Lower leg skin (tissue), 4 donors: Measurements from ENCODE around the gene COL9A3. TPM values are rescaled to one million over a fixed set of nuclear protein-coding genes. Genes with fewer than 3 reads are reported as not detected.

Experiments used
- DNase-seq, 2 donors: peaks; one replicate each; pipeline ENCODE4 v3.0.0-alpha.2; 2019; ENCODE audit warnings: low spot score in 2 of 2
- H3K4me3 ChIP-seq: fragments of 200-600 bp; sonication (generic); 2 replicates; pipeline ENCODE4 v1.5.1; 2017; ENCODE audit warnings: mild to moderate bottlenecking, low read depth; ENCODE audit not compliant: poor library complexity, severe bottlenecking
- POLR2A ChIP-seq, 2 donors: fragments of 450-650 bp; IDR thresholded peaks; one replicate each; pipeline ENCODE4 v1.6.1; 2016 to 2017; ENCODE audit warnings: antibody characterized with exemption in 2 of 2, mild to moderate bottlenecking in 1 of 2, moderate library complexity in 1 of 2
- WGBS, 2 donors: methylation state at CpG; one replicate each; pipeline ENCODE4 v1.1.5; 2018; 5-methylcytosine and 5-hydroxymethylcytosine counted together
- intact Hi-C: fragments of 100-400 bp; cut with DNase I; formaldehyde crosslinking; loops from one replicate; pipeline ENCODE4 v1.15.0; 2023; ENCODE audit warnings: low total_unique reads
- total RNA-seq, 4 donors: library from RNA; depleted of rRNA; stranded (reverse); fragments of >200 nt; gene quantifications; one replicate each; pipeline ENCODE4 v1.1.0, GENCODE V29; 2016
- TF ChIP-seq, protein P1 (sequence below), 3 donors: fragments of 450-650 bp; IDR thresholded peaks; one replicate each; pipeline ENCODE4 v1.5.1; 2016; ENCODE audit warnings: antibody characterized with exemption in 3 of 3, mild to moderate bottlenecking in 3 of 3, moderate library complexity in 2 of 3

The COL9A3 gene
- total RNA-seq, 4 donors from 2014 or later, result 5.6 to 14.1 (median 10.8) TPM

DNA sequence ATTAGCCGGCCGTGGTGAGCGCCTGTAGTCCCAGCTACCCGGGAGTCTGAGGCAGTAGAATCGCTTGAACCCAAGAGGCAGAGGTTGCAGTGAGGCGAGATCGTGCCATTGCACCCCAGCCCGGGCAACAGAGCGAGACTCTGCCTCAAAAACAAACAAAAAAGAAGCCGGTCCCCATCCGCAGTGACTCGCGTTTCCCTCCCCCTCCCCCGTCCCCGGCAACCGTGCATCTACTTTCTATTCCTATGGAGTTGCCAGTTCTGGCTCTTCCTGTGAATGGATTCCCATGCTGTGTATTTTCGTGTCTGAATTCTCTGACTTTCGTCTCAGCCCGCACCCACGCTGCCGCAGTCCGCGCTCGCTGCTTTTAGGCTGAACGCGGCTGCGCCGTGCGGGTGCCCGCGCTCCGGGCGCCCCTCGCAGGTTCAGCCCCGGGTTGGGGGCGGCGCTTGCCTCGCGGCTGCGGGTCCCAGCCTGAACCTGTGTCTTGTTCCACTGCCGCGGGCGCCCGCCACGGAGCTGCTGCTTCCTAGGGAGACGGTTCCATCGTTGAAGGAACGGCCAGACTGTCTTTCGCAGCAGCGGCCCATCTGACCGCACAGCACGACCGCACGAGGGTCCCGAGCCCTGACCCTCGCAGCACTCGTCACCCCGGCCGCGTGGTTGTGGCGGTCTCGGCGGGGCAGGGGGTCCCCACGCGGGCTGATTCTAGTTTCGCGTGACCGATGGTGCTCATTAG, 21.7 kb upstream of the COL9A3 start:
- 1% methylated on average over 58 to 59 of the region's 68 CpGs for WGBS, 2 donors
- DNase-seq, result peak in 1 of 2 donors; percentile 94
- no peak for TF ChIP-seq POLR2A (IDR thresholded peaks at IDR 0.05)
- TF ChIP-seq, protein P1, sequence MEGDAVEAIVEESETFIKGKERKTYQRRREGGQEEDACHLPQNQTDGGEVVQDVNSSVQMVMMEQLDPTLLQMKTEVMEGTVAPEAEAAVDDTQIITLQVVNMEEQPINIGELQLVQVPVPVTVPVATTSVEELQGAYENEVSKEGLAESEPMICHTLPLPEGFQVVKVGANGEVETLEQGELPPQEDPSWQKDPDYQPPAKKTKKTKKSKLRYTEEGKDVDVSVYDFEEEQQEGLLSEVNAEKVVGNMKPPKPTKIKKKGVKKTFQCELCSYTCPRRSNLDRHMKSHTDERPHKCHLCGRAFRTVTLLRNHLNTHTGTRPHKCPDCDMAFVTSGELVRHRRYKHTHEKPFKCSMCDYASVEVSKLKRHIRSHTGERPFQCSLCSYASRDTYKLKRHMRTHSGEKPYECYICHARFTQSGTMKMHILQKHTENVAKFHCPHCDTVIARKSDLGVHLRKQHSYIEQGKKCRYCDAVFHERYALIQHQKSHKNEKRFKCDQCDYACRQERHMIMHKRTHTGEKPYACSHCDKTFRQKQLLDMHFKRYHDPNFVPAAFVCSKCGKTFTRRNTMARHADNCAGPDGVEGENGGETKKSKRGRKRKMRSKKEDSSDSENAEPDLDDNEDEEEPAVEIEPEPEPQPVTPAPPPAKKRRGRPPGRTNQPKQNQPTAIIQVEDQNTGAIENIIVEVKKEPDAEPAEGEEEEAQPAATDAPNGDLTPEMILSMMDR (IDR thresholded peaks at IDR 0.05), result no peak
- H3K4me3 ChIP-seq, result peak overlapping the region; percentile 35
- intact Hi-C loops, result no loop called here

DNA sequence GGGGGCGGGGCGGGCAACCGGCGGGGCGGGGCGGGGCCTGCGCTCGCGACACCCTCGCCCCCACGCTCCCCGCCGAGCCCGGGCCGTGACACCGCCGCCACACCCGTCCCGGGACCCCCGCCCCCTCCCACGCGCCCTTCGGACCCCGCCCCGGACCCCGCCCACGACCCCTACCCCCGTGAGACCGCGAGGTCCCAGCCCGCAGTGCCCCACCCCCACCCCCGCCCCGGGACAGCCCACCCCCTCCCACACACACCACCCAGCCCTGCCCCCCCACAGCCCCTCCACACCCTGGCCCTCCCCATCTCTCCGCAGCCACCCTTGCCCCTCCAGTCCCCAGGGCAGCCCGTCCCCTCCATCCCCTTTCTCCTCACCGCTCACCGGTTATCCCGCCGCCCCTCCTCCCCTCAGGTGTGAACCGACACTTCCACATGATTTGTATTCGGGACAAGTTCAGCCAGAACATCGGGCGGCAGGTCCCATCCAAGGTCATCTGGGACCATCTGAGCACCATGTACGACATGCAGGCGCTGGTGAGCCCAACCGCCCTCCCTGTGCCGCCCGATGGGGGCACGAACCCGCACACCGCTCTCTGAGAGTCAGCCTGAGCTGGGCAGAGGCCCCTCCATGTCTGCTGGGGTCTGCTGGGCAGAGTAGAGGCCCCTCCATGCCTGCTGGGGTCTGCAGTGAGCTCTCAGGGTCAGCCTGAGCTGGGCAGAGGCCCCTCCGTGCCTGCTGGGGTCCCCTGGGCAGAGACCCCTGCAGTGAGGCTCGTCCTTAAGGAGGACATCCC, 20.0 kb upstream of the COL9A3 start:
- TF ChIP-seq POLR2A (IDR thresholded peaks at IDR 0.05), result no peak
- TF ChIP-seq, protein P1 (IDR thresholded peaks at IDR 0.05), result no peak
- DNase-seq, result no peak
- intact Hi-C loops, result no loop called here
- 36 to 62% methylated on average over 14 to 15 of the region's 53 CpGs for WGBS, 2 donors
- peak overlapping the region; percentile 50 for H3K4me3 ChIP-seq

DNA sequence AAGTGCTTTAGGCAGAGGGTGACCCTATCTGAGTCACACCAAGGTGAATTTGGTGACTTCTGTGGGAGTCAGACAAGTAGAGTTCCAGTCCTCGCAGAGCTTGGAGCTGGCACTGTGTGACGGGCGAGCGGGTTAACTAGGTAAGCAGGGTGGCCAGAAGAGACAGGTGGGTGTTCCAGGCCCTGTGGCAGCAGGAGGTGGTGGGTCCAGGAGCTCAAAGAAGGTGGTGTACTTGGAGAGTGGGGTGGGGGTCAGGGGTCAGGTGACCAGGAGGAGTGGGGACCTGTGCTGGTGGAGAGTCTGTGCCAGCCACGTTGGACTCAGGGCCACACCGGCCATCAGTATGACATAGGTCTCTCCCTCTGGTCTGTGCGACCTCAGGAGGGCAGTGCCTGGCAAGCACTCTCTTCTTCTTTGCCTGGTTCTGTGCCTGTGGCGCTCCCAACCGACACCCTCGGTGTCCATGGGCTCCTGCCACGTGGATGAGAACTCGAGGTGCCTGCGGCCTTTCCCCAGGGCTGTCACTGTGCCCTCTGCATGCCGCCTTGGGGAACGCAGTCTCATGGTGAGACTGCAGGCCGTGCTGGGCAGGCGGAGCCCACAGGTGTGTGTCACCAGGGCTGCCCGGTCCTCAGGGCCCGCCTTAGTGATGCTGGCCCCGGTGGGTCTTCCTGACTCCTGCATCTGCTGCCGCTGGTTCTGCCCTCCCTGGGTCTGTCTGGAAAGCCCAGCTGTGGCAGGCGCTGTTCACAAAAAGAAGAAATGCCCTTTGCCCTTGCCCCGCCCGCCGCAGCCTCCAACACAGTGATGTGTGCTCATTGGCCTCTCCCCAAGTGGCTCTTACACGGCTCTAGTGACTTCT, 18.9 kb upstream of the COL9A3 start:
- 81 to 89% methylated on average over 13 to 26 of the region's 26 CpGs for WGBS, 2 donors
- TF ChIP-seq, protein P1 (IDR thresholded peaks at IDR 0.05), result no peak
- no peak for TF ChIP-seq POLR2A (IDR thresholded peaks at IDR 0.05)
- intact Hi-C loops, result no loop called here

DNA sequence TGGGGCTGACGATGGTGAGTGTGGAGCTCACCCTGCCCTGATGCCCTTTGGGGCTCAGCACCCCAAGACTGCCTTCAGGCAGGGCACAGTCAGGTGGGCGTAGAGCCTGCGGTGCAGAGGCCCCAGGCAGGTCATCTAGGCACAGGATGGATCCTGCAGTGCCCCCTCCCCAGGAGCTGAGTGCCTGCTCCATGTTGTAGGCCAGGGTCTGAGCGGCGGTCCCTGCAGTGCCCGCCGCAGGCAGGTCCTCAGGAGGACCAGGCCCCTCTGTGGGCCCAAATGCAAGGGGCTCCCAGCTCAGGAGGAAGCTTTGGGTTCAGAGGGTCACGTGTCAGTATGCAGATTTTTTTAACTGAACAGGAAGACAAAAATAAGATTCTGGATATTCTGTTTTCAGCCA, 17.8 kb upstream of the COL9A3 start:
- TF ChIP-seq, protein P1 (IDR thresholded peaks at IDR 0.05), result no peak
- TF ChIP-seq POLR2A (IDR thresholded peaks at IDR 0.05), result no peak
- 84 to 91% methylated on average over 8 of the region's 8 CpGs for WGBS, 2 donors
- no peak for DNase-seq
- intact Hi-C loops, result no loop called here
- H3K4me3 ChIP-seq, result no peak overlapping the region

More for the DNA sequence above, 18.9 kb upstream of the COL9A3 start:
- no peak overlapping the region for H3K4me3 ChIP-seq
- no peak for DNase-seq

DNA sequence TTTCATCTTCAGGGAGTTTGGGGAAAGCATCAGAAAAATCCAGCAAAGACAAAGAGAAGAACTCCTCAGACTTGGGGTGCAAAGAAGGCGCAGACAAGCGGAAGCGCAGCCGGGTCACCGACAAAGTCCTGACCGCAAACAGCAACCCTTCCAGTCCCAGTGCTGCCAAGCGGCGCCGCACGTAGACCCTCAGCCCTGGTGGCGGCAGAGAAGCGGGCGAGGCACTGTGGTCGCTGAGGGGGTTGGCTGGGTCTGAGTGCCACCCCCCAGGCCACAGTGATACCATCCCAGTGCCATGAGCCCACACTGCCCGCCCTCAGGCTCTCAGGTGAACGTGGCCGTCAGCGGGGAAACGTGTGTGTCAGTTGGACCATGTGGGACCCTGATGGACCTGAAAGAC, 17.4 kb upstream of the COL9A3 start:
- intact Hi-C loops, result no loop called here
- no peak for TF ChIP-seq POLR2A (IDR thresholded peaks at IDR 0.05)
- TF ChIP-seq, protein P1 (IDR thresholded peaks at IDR 0.05), result no peak
- H3K4me3 ChIP-seq, result no peak overlapping the region
- no peak for DNase-seq
- WGBS, 2 donors, result 95 to 96% methylated on average over 19 of the region's 19 CpGs
